HFFc6 (cell line): ENCODE results near the gene AUTS2. TPM values are rescaled to one million over a fixed set of nuclear protein-coding genes. Genes with fewer than 3 reads are reported as not detected.

Experiments
- DNase-seq: peaks from one replicate; pipeline ENCODE4 v3.0.0-alpha.2; 2018
- H3K27ac Mint-ChIP-seq: 2 replicates; pipeline ENCODE4 v1.8.0; 2020; ENCODE audit warnings: mild to moderate bottlenecking, mixed read lengths
- H3K27me3 Mint-ChIP-seq: 2 replicates; pipeline ENCODE4 v1.8.0; 2021; ENCODE audit warnings: mild to moderate bottlenecking, moderate library complexity, mixed read lengths; ENCODE audit not compliant: insufficient read depth
- H3K36me3 Mint-ChIP-seq: 2 replicates; pipeline ENCODE4 v1.8.0; 2021; ENCODE audit warnings: low read depth, mixed read lengths
- H3K4me1 Mint-ChIP-seq: 2 replicates; pipeline ENCODE4 v1.8.0; 2020; ENCODE audit warnings: low read depth, mixed read lengths
- H3K4me3 Mint-ChIP-seq: 2 replicates; pipeline ENCODE4 v1.8.0; 2020; ENCODE audit warnings: mild to moderate bottlenecking, moderate library complexity, mixed read lengths
- H3K9me3 Mint-ChIP-seq: 2 replicates; pipeline ENCODE4 v1.8.0; 2020; ENCODE audit warnings: mild to moderate bottlenecking, mixed read lengths
- total RNA-seq, 6 experiments: library from RNA; stranded (reverse); fragmentation: NEBNext Ultra II Directional; extraction: Animal tissue kit (Norgen Biotek cat#: 25700); gene quantifications; 2 replicates in 1 of 6; 3 replicates in 5 of 6; pipeline ENCODE4 v1.2.3, GENCODE V29; 2021
- TF ChIP-seq, protein P1 (sequence below): fragments of 200-600 bp; sonication (generic); IDR thresholded peaks from 2 replicates; pipeline ENCODE4 v1.5.0; 2021; ENCODE audit warnings: antibody characterized with exemption, mild to moderate bottlenecking

Gene AUTS2
- total RNA-seq, 6 experiments from 2014 or later = 0.02 to 0.19 (median 0.16) TPM; not detected in 2

DNA sequence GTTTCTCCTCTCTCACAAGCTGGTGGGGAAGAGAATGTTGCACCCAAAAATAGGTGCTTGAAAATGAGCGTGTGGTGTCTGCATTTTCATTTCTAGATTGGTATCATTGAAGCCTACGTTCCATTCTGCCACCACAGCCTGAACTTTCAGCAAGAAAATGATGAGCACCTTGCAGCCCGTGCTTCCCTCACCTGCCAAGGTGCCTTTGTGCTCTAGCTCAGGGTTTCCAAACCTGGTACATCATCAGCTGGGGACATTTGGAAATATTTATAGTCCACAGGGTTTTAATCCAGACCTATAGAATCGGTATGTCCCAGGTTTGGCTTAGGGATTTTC, 701.2 kb downstream of the AUTS2 start:
- no peak overlapping the region for H3K27ac Mint-ChIP-seq

DNA sequence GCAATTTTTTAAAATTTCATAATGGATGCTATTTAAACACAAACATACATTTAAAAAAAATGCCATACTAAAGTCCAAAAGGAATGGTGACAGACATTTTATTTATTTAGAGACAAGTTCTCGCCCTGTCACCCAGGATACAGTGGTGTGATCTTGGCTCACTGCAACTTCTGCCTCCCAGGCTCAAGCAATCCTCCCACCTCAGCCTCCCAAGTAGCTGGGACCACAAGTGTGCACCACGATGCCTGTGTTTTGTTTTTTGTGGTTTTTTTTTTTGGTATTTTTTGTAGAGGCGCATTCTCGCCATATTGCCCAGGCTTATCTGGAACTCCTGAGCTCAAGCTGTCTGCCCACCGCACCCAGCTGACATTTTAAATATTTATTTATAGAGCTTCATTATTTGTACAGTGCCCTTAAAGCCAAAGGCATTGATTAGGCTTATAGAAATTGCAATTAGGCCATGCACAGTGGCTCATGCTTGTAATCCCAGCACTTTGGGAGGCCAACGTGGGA, 703.5 kb downstream of the AUTS2 start:
- no peak overlapping the region for H3K4me3 Mint-ChIP-seq
- TF ChIP-seq, protein P1, sequence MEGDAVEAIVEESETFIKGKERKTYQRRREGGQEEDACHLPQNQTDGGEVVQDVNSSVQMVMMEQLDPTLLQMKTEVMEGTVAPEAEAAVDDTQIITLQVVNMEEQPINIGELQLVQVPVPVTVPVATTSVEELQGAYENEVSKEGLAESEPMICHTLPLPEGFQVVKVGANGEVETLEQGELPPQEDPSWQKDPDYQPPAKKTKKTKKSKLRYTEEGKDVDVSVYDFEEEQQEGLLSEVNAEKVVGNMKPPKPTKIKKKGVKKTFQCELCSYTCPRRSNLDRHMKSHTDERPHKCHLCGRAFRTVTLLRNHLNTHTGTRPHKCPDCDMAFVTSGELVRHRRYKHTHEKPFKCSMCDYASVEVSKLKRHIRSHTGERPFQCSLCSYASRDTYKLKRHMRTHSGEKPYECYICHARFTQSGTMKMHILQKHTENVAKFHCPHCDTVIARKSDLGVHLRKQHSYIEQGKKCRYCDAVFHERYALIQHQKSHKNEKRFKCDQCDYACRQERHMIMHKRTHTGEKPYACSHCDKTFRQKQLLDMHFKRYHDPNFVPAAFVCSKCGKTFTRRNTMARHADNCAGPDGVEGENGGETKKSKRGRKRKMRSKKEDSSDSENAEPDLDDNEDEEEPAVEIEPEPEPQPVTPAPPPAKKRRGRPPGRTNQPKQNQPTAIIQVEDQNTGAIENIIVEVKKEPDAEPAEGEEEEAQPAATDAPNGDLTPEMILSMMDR = no peak
- no peaks in the 10 kb centered on the region for H3K36me3 Mint-ChIP-seq
- no peaks in the 10 kb centered on the region for H3K4me1 Mint-ChIP-seq
- no peak overlapping the region for H3K27ac Mint-ChIP-seq
- H3K27me3 Mint-ChIP-seq = peaks cover 3% of the 10 kb centered on the region; the same call in 1 of the 2 replicates
- DNase-seq = no peak
- peaks cover 58% of the 10 kb centered on the region for H3K9me3 Mint-ChIP-seq

More for the DNA sequence above, 701.2 kb downstream of the AUTS2 start:
- Mint-ChIP-seq H3K4me1 (no peaks in the 10 kb centered on the region), H3K9me3 (peaks cover 46% of the 10 kb centered on the region), H3K4me3 (no peak overlapping the region), H3K36me3 (no peaks in the 10 kb centered on the region), H3K27me3 (peaks cover 4% of the 10 kb centered on the region; the same call in 1 of the 2 replicates)
- DNase-seq = no peak
- TF ChIP-seq, protein P1 = no peak

DNA sequence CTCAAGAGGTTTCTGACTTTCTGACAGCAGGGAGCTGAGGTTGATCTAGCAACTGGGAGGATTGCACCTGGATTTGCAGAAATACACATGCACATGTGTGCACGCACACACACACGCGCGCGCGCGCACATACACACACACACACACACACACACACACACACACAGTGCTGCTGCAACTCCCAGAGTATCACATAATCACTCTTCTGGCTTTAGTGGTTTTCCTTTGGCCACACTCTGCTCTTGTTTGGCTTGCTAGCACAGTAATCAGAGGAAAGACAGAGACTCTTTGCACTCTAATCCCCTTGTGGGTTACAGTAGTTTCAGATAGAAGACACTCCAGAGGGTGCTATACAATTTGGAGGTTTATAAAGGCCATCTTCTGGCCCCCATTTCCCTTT, 705.0 kb downstream of the AUTS2 start:
- Mint-ChIP-seq H3K4me3 (no peak overlapping the region), H3K27ac (no peak overlapping the region), H3K4me1 (no peaks in the 10 kb centered on the region), H3K36me3 (no peaks in the 10 kb centered on the region), H3K27me3 (peaks cover 3% of the 10 kb centered on the region; the same call in 1 of the 2 replicates), H3K9me3 (peaks cover 52% of the 10 kb centered on the region)
- TF ChIP-seq, protein P1 = no peak
- no peak for DNase-seq

DNA sequence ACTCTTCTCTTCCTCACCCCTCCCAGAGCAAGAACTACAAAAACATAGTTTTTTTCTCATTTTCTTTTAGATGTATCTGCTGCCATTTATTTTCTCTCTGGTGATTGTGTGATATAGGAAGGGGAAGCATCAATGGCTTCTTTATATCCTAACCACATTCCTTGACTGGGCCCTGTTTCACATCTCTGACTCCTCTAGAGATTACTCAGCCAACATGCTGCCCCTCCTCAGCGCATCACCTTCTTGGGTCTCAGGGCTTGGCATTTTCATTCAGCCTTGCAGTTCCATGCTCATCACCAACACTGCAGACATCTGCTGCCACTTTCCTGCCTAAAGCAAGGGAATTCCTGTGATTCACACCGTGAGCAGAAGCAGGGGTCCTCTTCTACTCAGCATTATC, 705.5 kb downstream of the AUTS2 start:
- no peak for DNase-seq
- H3K4me1 Mint-ChIP-seq = no peaks in the 10 kb centered on the region
- H3K27me3 Mint-ChIP-seq = peaks cover 1% of the 10 kb centered on the region; the same call in 1 of the 2 replicates
- TF ChIP-seq, protein P1 = no peak
- peaks cover 48% of the 10 kb centered on the region for H3K9me3 Mint-ChIP-seq
- no peak overlapping the region for H3K4me3 Mint-ChIP-seq
- no peak overlapping the region for H3K27ac Mint-ChIP-seq
- no peaks in the 10 kb centered on the region for H3K36me3 Mint-ChIP-seq

DNA sequence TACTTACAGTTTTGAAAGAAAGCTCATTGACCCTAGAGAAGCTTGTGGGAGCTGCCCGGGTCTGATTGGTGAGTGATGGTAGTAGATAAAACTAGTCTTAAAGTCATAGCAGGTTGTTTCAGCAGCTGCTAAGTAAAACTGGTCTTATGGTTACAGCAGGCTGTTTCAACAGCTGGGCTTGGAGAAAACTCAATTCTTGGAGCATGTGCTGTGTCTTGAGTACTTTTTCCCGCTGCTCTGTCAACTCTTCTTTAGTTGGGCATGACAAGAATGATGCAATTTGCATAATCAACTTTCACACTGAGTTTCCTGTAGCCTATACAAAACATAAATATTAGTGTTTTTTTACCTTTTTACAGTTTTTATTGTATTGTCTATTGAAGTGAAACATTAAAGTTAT, 707.9 kb downstream of the AUTS2 start:
- Mint-ChIP-seq H3K36me3 (no peaks in the 10 kb centered on the region), H3K4me3 (no peak overlapping the region), H3K4me1 (no peaks in the 10 kb centered on the region), H3K27me3 (no peaks in the 10 kb centered on the region; the same call in 1 of the 2 replicates), H3K27ac (no peak overlapping the region), H3K9me3 (peaks cover 41% of the 10 kb centered on the region)
- no peak for DNase-seq
- TF ChIP-seq, protein P1 = no peak
